ENCODE measurements around the gene NOCT. TPM values are rescaled to one million over a fixed set of nuclear protein-coding genes. Genes with fewer than 3 reads are reported as not detected.
"Not testable (repeated sequence)": the region's sequence is repeated elsewhere in the genome, so short reads cannot be mapped to it uniquely, and the experiment has no call there.

NOCT gene
- total RNA-seq, 4 donors from 2014 or later = 2.9 to 19.1 (median 9.9) TPM

GRCh38 chr4:138983690-138984089 is 31.9 kb upstream of the NOCT start:
- H3K4me1 ChIP-seq = peaks cover 11% of the 10 kb centered on the region
- no peaks in the 10 kb centered on the region for H3K9me3 ChIP-seq
- H3K4me3 ChIP-seq = no peak overlapping the region
- WGBS = 98% methylated on average over 5 of the region's 5 CpGs
- no peaks in the 10 kb centered on the region for H3K27me3 ChIP-seq
- no peak overlapping the region for H3K27ac ChIP-seq
- no peak for DNase-seq (ENCODE audit: low spot score in 2 of 2)
- TF ChIP-seq POLR2AphosphoS5 (IDR thresholded peaks at IDR 0.05) (no peak), POLR2A (IDR thresholded peaks at IDR 0.05) (no peak), CTCF (IDR thresholded peaks at IDR 0.05) (no peak), EP300 (IDR thresholded peaks at IDR 0.05) (no peak)
- H3K36me3 ChIP-seq = no peaks in the 10 kb centered on the region

GRCh38 chr4:138984647-138985046 is 30.9 kb upstream of the NOCT start:
- 90% methylated on average over 1 of the region's 1 CpG for WGBS
- Histone ChIP-seq H3K4me1 (peaks cover 11% of the 10 kb centered on the region), H3K27me3 (no peaks in the 10 kb centered on the region), H3K9me3 (no peaks in the 10 kb centered on the region), H3K27ac (no peak overlapping the region), H3K4me3 (no peak overlapping the region), H3K36me3 (no peaks in the 10 kb centered on the region)
- no peak for DNase-seq (ENCODE audit: low spot score in 2 of 2)
- no peak for TF ChIP-seq POLR2AphosphoS5 (IDR thresholded peaks at IDR 0.05)
- TF ChIP-seq EP300 (IDR thresholded peaks at IDR 0.05) = no peak
- TF ChIP-seq CTCF (IDR thresholded peaks at IDR 0.05) = no peak
- no peak for TF ChIP-seq POLR2A (IDR thresholded peaks at IDR 0.05)

- DNase-seq (ENCODE audit: low spot score in 2 of 2) = no peak
- Histone ChIP-seq H3K27ac (no peak overlapping the region), H3K4me1 (no peaks in the 10 kb centered on the region), H3K27me3 (no peaks in the 10 kb centered on the region), H3K36me3 (no peaks in the 10 kb centered on the region), H3K4me3 (no peak overlapping the region), H3K9me3 (no peaks in the 10 kb centered on the region)
- TF ChIP-seq POLR2A (IDR thresholded peaks at IDR 0.05) = no peak
- no peak for TF ChIP-seq EP300 (IDR thresholded peaks at IDR 0.05)
- TF ChIP-seq CTCF (IDR thresholded peaks at IDR 0.05) = no peak
- no peak for TF ChIP-seq POLR2AphosphoS5 (IDR thresholded peaks at IDR 0.05)
- 93% methylated on average over 2 of the region's 2 CpGs for WGBS
Observed at GRCh38 chr4:138992676-138993075, 22.9 kb upstream of the NOCT start.

- Histone ChIP-seq H3K4me3 (no peak overlapping the region), H3K36me3 (no peaks in the 10 kb centered on the region), H3K4me1 (no peaks in the 10 kb centered on the region), H3K27ac (no peak overlapping the region), H3K27me3 (no peaks in the 10 kb centered on the region), H3K9me3 (no peaks in the 10 kb centered on the region)
- TF ChIP-seq CTCF (IDR thresholded peaks at IDR 0.05) (no peak), POLR2A (IDR thresholded peaks at IDR 0.05) (no peak), POLR2AphosphoS5 (IDR thresholded peaks at IDR 0.05) (no peak), EP300 (IDR thresholded peaks at IDR 0.05) (no peak)
- no peak for DNase-seq (ENCODE audit: low spot score in 2 of 2)
- 39% methylated on average over 6 of the region's 6 CpGs for WGBS
Observed at GRCh38 chr4:138996090-138996489, 19.5 kb upstream of the NOCT start.

- H3K27ac ChIP-seq = no peak overlapping the region
- WGBS = 91% methylated on average over 6 of the region's 6 CpGs
Observed at GRCh38 chr4:138999666-139000065, 15.9 kb upstream of the NOCT start.

GRCh38 chr4:139000134-139000533 is 15.4 kb upstream of the NOCT start:
- not testable (repeated sequence) for DNase-seq (ENCODE audit: low spot score in 2 of 2); H3K4me1 ChIP-seq; H3K27ac ChIP-seq; H3K36me3 ChIP-seq; H3K9me3 ChIP-seq; H3K4me3 ChIP-seq; H3K27me3 ChIP-seq
- WGBS = 100% methylated on average over 5 of the region's 5 CpGs

More at GRCh38 chr4:138999666-139000065, 15.9 kb upstream of the NOCT start:
- Histone ChIP-seq H3K4me3 (no peak overlapping the region), H3K36me3 (no peaks in the 10 kb centered on the region), H3K27me3 (no peaks in the 10 kb centered on the region), H3K9me3 (no peaks in the 10 kb centered on the region), H3K4me1 (no peaks in the 10 kb centered on the region)
- TF ChIP-seq CTCF (IDR thresholded peaks at IDR 0.05) = no peak
- TF ChIP-seq POLR2A (IDR thresholded peaks at IDR 0.05) = no peak
- TF ChIP-seq EP300 (IDR thresholded peaks at IDR 0.05) = no peak
- no peak for TF ChIP-seq POLR2AphosphoS5 (IDR thresholded peaks at IDR 0.05)
- no peak for DNase-seq (ENCODE audit: low spot score in 2 of 2)

- not testable (repeated sequence) for H3K9me3 ChIP-seq; H3K27me3 ChIP-seq; H3K27ac ChIP-seq; H3K4me3 ChIP-seq; H3K36me3 ChIP-seq; H3K4me1 ChIP-seq; DNase-seq (ENCODE audit: low spot score in 2 of 2)
- 94% methylated on average over 7 of the region's 7 CpGs for WGBS
Observed at GRCh38 chr4:139001430-139001829, 14.2 kb upstream of the NOCT start.

- not testable (repeated sequence) for H3K27me3 ChIP-seq; H3K4me3 ChIP-seq; DNase-seq (ENCODE audit: low spot score in 2 of 2)
Observed at GRCh38 chr4:139003668-139004067, 11.9 kb upstream of the NOCT start.

More at GRCh38 chr4:139003668-139004067, 11.9 kb upstream of the NOCT start:
- not testable (repeated sequence) for H3K27ac ChIP-seq, H3K4me1 ChIP-seq, H3K36me3 ChIP-seq, H3K9me3 ChIP-seq
- 94% methylated on average over 4 of the region's 4 CpGs for WGBS

All from suprapubic skin (tissue), 4 donors.